H9 (cell line): ENCODE results near the gene RFX8. TPM values are rescaled to one million over a fixed set of nuclear protein-coding genes. Genes with fewer than 3 reads are reported as not detected.

Experiments used
- DNase-seq: peaks from one replicate; pipeline ENCODE4 v3.0.0-alpha.2; 2017
- H2AFZ ChIP-seq: one replicate; pipeline ENCODE4 v1.6.1; 2013; ENCODE audit warnings: mild to moderate bottlenecking, low read length, control low read depth, moderate library complexity
- H2AK5ac ChIP-seq: 2 replicates; pipeline ENCODE4 v1.6.1; 2013; ENCODE audit warnings: low read length, control low read depth, mixed read lengths; ENCODE audit not compliant: insufficient read length
- H2BK120ac ChIP-seq: one replicate; pipeline ENCODE4 v1.6.1; 2013; ENCODE audit warnings: low read depth, mild to moderate bottlenecking, low read length, control low read depth, inconsistent platforms; ENCODE audit not compliant: poor library complexity, severe bottlenecking
- H2BK12ac ChIP-seq: 2 replicates; pipeline ENCODE4 v1.6.1; 2013; ENCODE audit warnings: low read length, control low read depth, mixed read lengths, low read depth; ENCODE audit not compliant: insufficient read length
- H2BK15ac ChIP-seq: 2 replicates; pipeline ENCODE4 v1.6.1; 2013; ENCODE audit warnings: low read depth, low read length, control low read depth
- H2BK20ac ChIP-seq: one replicate; pipeline ENCODE4 v1.6.1; 2013; ENCODE audit warnings: low read depth, mild to moderate bottlenecking, low read length, control low read depth, inconsistent platforms; ENCODE audit not compliant: poor library complexity, severe bottlenecking
- H2BK5ac ChIP-seq: 2 replicates; pipeline ENCODE4 v1.6.1; 2013; ENCODE audit warnings: low read length, control low read depth, mixed read lengths; ENCODE audit not compliant: insufficient read length
- H3K14ac ChIP-seq: 2 replicates; pipeline ENCODE4 v1.6.1; 2013; ENCODE audit warnings: low read length, control low read depth; ENCODE audit not compliant: insufficient read depth
- H3K18ac ChIP-seq: 2 replicates; pipeline ENCODE4 v1.6.1; 2013; ENCODE audit warnings: low read depth, mild to moderate bottlenecking, mixed read lengths, low read length, control low read depth; ENCODE audit not compliant: insufficient read length
- H3K23ac ChIP-seq: 2 replicates; pipeline ENCODE4 v1.6.1; 2013; ENCODE audit warnings: low read length, control low read depth, mixed read lengths, low read depth; ENCODE audit not compliant: insufficient read length
- H3K23me2 ChIP-seq: 2 replicates; pipeline ENCODE4 v1.6.1; 2013; ENCODE audit warnings: low read depth, mild to moderate bottlenecking, mixed read lengths, low read length, control low read depth; ENCODE audit not compliant: insufficient read length, poor library complexity, severe bottlenecking
- H3K27ac ChIP-seq: 2 replicates; pipeline ENCODE4 v1.5.1; 2013; ENCODE audit warnings: low read length, control low read depth, mixed read lengths, low read depth; ENCODE audit not compliant: insufficient read length
- H3K27me3 ChIP-seq: 2 replicates; pipeline ENCODE4 v1.6.1; 2013; ENCODE audit warnings: low read length, control low read depth, inconsistent platforms; ENCODE audit not compliant: insufficient read depth
- H3K4ac ChIP-seq: 2 replicates; pipeline ENCODE4 v1.6.1; 2013; ENCODE audit warnings: low read depth, mild to moderate bottlenecking, control low read depth, inconsistent platforms, low read length, moderate library complexity
- H3K4me1 ChIP-seq: 2 replicates; pipeline ENCODE4 v1.6.1; 2013; ENCODE audit warnings: low read length, control low read depth, inconsistent platforms; ENCODE audit not compliant: insufficient read depth
- H3K4me2 ChIP-seq: 2 replicates; pipeline ENCODE4 v1.6.1; 2013; ENCODE audit warnings: low read length, control low read depth, mixed read lengths; ENCODE audit not compliant: insufficient read length, insufficient read depth
- H3K56ac ChIP-seq: 2 replicates; pipeline ENCODE4 v1.6.1; 2013; ENCODE audit warnings: low read depth, mild to moderate bottlenecking, mixed read lengths, low read length, control low read depth; ENCODE audit not compliant: insufficient read length
- H3K79me1 ChIP-seq: 2 replicates; pipeline ENCODE4 v1.6.1; 2013; ENCODE audit warnings: low read depth, mild to moderate bottlenecking, moderate library complexity, low read length, control low read depth, inconsistent platforms; ENCODE audit not compliant: insufficient read depth, poor library complexity, severe bottlenecking
- H3K79me2 ChIP-seq: 2 replicates; pipeline ENCODE4 v1.6.1; 2013; ENCODE audit warnings: low read length, control low read depth, inconsistent platforms; ENCODE audit not compliant: insufficient read depth
- H3K9ac ChIP-seq: 2 replicates; pipeline ENCODE4 v1.6.1; 2013; ENCODE audit warnings: low read length, control low read depth, mixed read lengths; ENCODE audit not compliant: insufficient read length; ENCODE audit errors: extremely low read depth
- H3K9me3 ChIP-seq: one replicate; pipeline ENCODE4 v1.6.1; 2013; ENCODE audit warnings: low read depth, low read length, inconsistent platforms; ENCODE audit not compliant: control insufficient read depth
- H3T11ph ChIP-seq: one replicate; pipeline ENCODE4 v1.6.1; 2013; ENCODE audit warnings: mild to moderate bottlenecking, low read length, control low read depth, inconsistent platforms
- H4K20me1 ChIP-seq: one replicate; pipeline ENCODE4 v1.6.1; 2013; ENCODE audit not compliant: control insufficient read depth, insufficient read length, insufficient read depth
- H4K5ac ChIP-seq: 2 replicates; pipeline ENCODE4 v1.6.1; 2013; ENCODE audit warnings: low read depth, mild to moderate bottlenecking, mixed read lengths, low read length, control low read depth; ENCODE audit not compliant: insufficient read length
- H4K8ac ChIP-seq: replicated peaks from 2 replicates; pipeline ENCODE4 v1.6.1; 2013; ENCODE audit warnings: low read length, control low read depth, mixed read lengths, low read depth; ENCODE audit not compliant: insufficient read length
- H4K91ac ChIP-seq: 2 replicates; pipeline ENCODE4 v1.6.1; 2013; ENCODE audit warnings: low read depth, mild to moderate bottlenecking, moderate library complexity, mixed read lengths, low read length, control low read depth; ENCODE audit not compliant: insufficient read length
- H3K27ac Mint-ChIP-seq, 3 experiments: 2 replicates in 2 of 3; 3 replicates in 1 of 3; pipeline ENCODE4 v1.8.0; 2020 to 2021; ENCODE audit warnings: mixed read lengths in 3 of 3, mild to moderate bottlenecking in 1 of 3, moderate library complexity in 1 of 3
- H3K27me3 Mint-ChIP-seq: 2 replicates; pipeline ENCODE4 v1.8.0; 2021; ENCODE audit warnings: low read depth, mild to moderate bottlenecking, moderate library complexity, mixed read lengths
- H3K36me3 Mint-ChIP-seq, 3 experiments: 2 replicates in 2 of 3; 3 replicates in 1 of 3; pipeline ENCODE4 v1.8.0; 2020 to 2021; ENCODE audit warnings: low read depth in 3 of 3, mixed read lengths in 3 of 3; ENCODE audit not compliant: insufficient read depth in 1 of 3
- H3K4me1 Mint-ChIP-seq, 2 experiments: 2 replicates each; pipeline ENCODE4 v1.8.0; 2020; ENCODE audit warnings: mixed read lengths in 2 of 2
- H3K4me3 Mint-ChIP-seq, 2 experiments: 2 replicates in 1 of 2; 3 replicates in 1 of 2; pipeline ENCODE4 v1.8.0; 2020 to 2021; ENCODE audit warnings: mild to moderate bottlenecking in 2 of 2, mixed read lengths in 2 of 2, moderate library complexity in 1 of 2
- H3K9me3 Mint-ChIP-seq, 2 experiments: 2 replicates in 1 of 2; 3 replicates in 1 of 2; pipeline ENCODE4 v1.8.0; 2020; ENCODE audit warnings: mild to moderate bottlenecking in 2 of 2, mixed read lengths in 2 of 2, moderate library complexity in 1 of 2
- WGBS: extraction: QIAGEN DNeasy Blood & Tissue Kit; methylation state at CpG from one replicate; pipeline ENCODE4 v1.1.7; 2013; ENCODE audit warnings: missing lambda C conversion rate, low lambda C conversion rate, mixed read lengths; ENCODE audit not compliant: insufficient read length; ENCODE audit errors: extremely low coverage; 5-methylcytosine and 5-hydroxymethylcytosine counted together
- total RNA-seq: library from RNA; stranded (reverse); gene quantifications from 2 replicates; pipeline ENCODE4 v1.2.1, GENCODE V29; 2021
- TF ChIP-seq, protein P1 (sequence below): fragments of 200-600 bp; sonication (generic); conservative IDR thresholded peaks from 3 replicates; pipeline ENCODE4 v1.8.0; 2021; ENCODE audit warnings: antibody characterized with exemption, mild to moderate bottlenecking

RFX8 gene
- total RNA-seq, 1 experiment from 2014 or later: 0.22 TPM

DNA sequence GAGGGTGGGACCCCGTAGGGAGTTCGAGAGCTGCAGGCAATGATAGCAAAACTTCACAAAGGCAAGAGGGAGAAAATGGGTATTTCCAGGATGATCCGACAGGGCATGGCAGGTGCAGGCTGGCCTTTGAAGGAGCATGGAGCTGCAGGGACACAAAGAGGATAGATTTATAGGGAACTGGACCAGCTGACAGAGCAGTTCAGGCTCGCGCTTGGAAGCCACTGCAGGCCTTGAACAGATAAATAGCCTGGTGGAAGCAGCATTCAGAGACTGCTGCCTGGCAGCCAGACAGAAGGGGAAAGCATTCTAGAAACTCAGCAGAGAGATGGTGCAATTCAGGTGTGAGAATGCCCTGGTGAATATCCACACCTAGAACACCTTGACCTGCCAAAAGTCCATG, 58.3 kb downstream of the RFX8 start:
- H2AK5ac ChIP-seq: no peak overlapping the region
- H3K9me3 ChIP-seq: no peaks in the 10 kb centered on the region
- H2AFZ ChIP-seq: no peak overlapping the region
- no peak overlapping the region for H4K8ac ChIP-seq
- H3K79me2 ChIP-seq: no peaks in the 10 kb centered on the region
- H3K4me3 Mint-ChIP-seq: no peak overlapping the region
- no peak overlapping the region for H3K27ac ChIP-seq
- peaks cover 0 to 9% (median 0%) of the 10 kb centered on the region in 3 experiments; a peak in 1 of 7 replicates for H3K36me3 Mint-ChIP-seq
- H3K27me3 Mint-ChIP-seq: no peaks in the 10 kb centered on the region; the same call in 1 of the 2 replicates
- H3K56ac ChIP-seq: no peak overlapping the region
- H3K27ac Mint-ChIP-seq: no peak overlapping the region
- no peak overlapping the region for H2BK15ac ChIP-seq
- no peak overlapping the region for H3K23ac ChIP-seq
- H3T11ph ChIP-seq: no peak overlapping the region
- H3K4ac ChIP-seq: no peak overlapping the region
- peaks cover 8 to 10% of the 10 kb centered on the region in 2 experiments for H3K9me3 Mint-ChIP-seq
- no peak overlapping the region for H3K4me2 ChIP-seq
- TF ChIP-seq, protein P1, sequence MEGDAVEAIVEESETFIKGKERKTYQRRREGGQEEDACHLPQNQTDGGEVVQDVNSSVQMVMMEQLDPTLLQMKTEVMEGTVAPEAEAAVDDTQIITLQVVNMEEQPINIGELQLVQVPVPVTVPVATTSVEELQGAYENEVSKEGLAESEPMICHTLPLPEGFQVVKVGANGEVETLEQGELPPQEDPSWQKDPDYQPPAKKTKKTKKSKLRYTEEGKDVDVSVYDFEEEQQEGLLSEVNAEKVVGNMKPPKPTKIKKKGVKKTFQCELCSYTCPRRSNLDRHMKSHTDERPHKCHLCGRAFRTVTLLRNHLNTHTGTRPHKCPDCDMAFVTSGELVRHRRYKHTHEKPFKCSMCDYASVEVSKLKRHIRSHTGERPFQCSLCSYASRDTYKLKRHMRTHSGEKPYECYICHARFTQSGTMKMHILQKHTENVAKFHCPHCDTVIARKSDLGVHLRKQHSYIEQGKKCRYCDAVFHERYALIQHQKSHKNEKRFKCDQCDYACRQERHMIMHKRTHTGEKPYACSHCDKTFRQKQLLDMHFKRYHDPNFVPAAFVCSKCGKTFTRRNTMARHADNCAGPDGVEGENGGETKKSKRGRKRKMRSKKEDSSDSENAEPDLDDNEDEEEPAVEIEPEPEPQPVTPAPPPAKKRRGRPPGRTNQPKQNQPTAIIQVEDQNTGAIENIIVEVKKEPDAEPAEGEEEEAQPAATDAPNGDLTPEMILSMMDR: no peak
- no peaks in the 10 kb centered on the region for H3K79me1 ChIP-seq
- H3K14ac ChIP-seq: no peak overlapping the region
- H2BK5ac ChIP-seq: no peak overlapping the region
- no peaks in the 10 kb centered on the region for H3K23me2 ChIP-seq
- H2BK20ac ChIP-seq: no peak overlapping the region
- no peaks in the 10 kb centered on the region for H3K27me3 ChIP-seq
- no peak for DNase-seq
- H3K18ac ChIP-seq: no peak overlapping the region
- no peaks in the 10 kb centered on the region for H4K20me1 ChIP-seq
- no peak overlapping the region for H4K5ac ChIP-seq
- no CpG with 5 or more reads among the region's 5 CpGs for WGBS
- no peak overlapping the region for H4K91ac ChIP-seq
- no peak overlapping the region for H2BK120ac ChIP-seq
- peaks cover 0 to under 1% of the 10 kb centered on the region in 2 experiments; a peak in 1 of 4 replicates for H3K4me1 Mint-ChIP-seq
- no peaks in the 10 kb centered on the region for H3K4me1 ChIP-seq
- no peak overlapping the region for H3K9ac ChIP-seq
- no peak overlapping the region for H2BK12ac ChIP-seq
